Prostate gland (tissue), 2 donors: ENCODE measurements around the gene FAM107B.

Experiments
- CTCF ChIP-seq, 4 experiments: fragments of 200-600 bp in 2 of 4; fragments of 450-650 bp in 2 of 4; sonication (generic) in 2 of 4; IDR thresholded peaks; 1 replicate in 3 of 4; 2 replicates in 1 of 4; pipeline ENCODE4 v1.5.1; 2016 to 2019; ENCODE audit warnings: antibody characterized with exemption in 4 of 4, mild to moderate bottlenecking in 2 of 4, moderate library complexity in 2 of 4
- POLR2A ChIP-seq: fragments of 450-650 bp; IDR thresholded peaks from one replicate; pipeline ENCODE4 v1.6.1; 2016; ENCODE audit warnings: antibody characterized with exemption, mild to moderate bottlenecking

DNA sequence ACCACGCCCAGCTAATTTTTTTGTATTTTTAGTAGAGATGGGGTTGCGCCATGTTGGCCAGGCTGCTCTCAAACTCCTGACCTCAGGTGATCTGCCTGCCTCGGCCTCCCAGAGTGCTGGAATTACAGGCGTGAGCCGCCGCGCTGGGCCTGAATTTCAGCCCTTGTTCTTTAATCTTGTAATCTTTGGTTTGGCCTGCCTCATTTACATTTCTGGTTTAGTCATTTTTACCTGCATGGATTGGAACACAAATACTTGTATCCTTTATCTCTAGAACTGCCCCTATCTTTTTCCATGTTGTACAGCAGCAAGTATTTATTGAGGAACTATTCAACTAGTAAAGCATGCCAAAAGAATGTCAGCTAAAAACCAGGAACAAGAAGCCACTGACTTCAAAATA is 248.4 kb downstream of the FAM107B start:
- TF ChIP-seq CTCF (IDR thresholded peaks at IDR 0.05) (no peak), POLR2A (no peak)
